HS-5 (cell line): ENCODE results near the gene CARS1.

Experiments
- DNase-seq: peaks from one replicate; pipeline ENCODE4 v3.0.0-alpha.2; 2012; ENCODE audit warnings: low read depth

CARS1 gene

DNA sequence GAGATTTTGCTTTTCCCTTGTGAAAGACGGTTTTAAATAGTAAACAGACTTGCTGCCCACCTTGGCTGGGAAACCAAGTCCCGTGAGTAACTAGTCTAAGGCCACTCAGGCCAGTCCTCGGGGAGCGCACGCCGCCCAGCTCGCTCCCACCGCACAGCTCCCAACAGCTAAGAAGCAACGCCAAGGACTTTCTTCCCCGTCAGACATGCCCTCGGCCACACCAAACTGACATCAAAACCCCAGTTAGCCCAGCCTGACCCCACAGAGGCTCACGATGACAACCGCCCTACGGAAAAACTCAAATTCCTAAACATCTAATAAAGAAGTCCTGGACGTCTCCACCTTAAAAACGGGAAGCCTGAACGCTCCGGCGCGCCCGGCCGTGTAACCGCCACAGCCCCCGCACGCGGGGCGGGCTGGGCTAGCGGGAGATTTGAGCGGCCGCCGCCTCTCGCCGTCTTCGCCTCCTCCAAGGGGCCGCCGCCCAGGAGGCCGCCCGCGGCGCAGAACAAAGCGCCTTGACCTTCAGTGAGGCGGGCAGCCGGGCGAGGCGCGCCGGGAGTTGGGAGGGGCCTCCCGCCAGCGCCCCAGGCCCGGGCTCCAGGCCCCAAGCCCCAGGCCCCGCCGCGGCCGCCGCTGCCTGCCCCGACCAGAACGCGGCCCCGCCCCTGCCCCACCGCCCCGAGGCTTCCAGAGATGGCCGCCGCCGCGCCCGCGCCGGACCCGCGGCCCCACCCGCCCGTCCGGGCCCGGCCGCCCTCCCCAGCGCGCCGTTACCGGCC lies 65.6 kb downstream of the CARS1 start:
- DNase-seq = no peak

DNA sequence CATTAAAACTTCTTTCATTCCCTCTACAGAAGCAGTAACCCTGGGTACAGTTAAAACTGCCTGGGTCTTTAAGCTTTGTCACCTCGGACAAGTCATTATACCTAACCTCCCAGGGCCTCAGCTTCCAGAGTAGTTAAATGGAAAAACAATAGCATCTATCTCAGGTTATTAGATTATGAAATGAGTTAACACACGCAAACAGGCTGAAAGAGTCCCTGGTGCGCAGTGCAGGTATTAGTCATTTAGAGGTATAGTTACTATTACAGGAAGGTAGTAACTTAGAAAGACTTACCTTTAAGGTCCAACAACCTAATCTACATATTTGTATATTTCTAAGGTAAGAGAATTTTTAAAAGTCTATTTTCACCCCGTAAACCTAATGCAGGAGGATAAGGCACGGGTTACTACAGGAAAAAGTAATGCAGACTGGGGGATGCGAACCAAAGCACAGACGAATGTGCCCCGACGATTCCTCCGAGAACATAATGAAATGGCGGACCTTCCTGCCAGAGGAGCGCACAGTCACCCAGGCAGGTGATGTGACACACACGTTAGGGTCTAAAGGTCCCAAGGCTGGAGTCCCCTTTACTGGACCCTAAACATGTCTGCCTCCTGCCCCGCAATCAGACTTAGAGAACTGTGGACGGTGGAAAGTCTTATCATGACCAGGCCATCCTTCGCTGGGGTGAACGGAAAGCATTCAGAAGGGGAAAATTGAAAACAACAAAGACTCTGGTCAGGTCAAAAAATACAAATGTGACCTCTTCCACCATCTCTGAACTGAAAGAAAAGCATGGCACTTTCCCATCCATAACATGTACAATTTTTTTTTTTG lies 66.4 kb downstream of the CARS1 start:
- no peak for DNase-seq

DNA sequence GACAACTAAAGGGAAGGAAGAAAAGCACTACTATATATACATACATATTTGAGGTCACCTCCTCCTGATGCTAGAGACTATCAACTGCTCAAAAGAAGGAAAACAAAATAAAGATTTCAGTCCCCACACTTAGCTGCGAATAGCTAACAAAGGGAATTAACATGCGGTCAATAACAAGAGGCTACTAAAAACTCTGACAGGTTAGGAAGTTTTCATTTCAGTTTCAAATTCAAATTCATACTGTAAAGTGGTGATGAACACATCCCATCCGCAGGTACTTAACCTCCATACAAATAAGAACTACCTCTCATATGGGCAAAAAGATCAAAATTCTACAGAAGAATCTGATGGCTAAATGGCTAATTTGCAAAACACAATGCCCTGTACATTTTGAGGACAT lies 67.7 kb downstream of the CARS1 start:
- DNase-seq = no peak

DNA sequence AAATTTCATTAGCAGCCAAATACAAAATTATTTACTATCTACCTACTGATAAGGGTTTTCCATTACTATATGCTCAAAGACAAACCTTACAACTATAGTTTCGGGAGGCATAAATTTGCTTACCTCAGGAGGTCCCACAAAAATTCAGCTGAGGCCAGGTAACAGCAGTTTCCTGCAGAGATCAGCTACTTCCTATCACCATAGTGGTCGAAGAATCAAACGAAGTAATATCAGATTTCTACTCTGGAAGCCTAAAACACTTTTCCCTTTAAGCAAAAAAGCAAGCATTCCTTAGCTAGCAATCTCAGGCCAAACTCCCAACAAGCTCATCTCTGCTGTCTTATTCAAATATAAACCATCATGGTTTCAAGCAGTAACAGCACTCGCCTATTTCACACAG lies 68.2 kb downstream of the CARS1 start:
- DNase-seq = no peak

DNA sequence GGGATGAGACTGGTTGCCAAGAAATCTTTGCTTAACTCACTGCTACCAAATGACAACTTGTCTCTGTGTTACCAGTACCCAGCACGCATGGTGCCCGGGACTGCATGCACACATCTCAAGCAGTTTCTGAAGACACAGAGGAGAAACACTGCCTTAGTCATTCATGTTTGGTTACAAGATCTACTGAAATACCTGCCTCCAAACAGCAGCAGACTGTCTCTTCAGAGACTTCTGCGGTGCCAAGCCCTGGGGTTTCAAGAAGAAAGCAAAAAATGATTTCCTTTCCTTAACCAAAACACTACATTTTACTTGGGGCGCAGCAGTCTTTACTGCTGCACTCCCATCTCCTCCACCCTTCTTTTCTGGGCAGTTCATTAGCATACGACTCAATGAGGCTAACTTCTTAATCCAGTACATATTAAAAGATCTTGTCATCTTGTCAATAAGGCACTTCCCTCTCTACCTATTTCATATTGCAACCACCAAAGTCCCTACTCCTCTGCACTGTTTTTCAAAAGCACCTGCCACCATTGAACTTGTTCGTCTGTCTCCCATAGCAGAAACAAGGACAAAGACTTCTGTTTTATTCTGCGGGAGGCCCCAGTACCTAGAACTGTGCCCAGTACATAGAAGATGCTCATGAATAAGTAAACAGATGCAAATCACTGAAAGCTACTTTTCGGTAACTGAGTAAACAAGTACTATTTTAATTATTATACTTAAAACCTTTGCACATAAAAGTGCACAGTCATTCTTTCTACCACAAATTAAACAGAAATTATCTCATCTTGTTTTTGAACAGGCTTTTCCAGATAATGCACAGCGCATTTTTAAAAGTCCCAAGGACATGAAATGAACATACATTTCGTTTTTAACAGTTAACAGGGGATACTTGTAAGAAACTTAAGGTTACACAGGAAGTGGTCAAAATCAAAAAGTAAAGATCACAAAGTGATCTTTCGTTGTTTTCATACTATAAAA lies 69.1 kb downstream of the CARS1 start:
- no peak for DNase-seq

DNA sequence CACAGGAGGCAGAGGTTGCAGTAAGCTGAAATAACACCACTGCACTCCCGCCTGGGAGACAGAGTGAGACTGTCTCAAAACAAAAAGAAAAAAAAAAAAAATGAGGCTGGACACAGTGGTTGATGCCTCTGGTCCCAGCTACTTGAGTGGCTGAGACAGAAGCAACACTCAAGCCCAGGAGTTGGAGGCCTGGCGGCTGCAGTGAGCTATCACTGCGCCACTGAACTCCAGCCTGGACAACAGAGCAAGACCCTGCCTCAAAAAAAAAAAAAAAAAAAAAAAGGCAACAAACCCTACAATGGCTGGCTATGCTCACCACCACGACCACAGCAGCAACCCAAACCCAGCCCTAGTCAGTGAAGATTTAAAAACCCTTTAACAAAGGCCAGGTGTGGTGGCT lies 73.3 kb downstream of the CARS1 start:
- no peak for DNase-seq

DNA sequence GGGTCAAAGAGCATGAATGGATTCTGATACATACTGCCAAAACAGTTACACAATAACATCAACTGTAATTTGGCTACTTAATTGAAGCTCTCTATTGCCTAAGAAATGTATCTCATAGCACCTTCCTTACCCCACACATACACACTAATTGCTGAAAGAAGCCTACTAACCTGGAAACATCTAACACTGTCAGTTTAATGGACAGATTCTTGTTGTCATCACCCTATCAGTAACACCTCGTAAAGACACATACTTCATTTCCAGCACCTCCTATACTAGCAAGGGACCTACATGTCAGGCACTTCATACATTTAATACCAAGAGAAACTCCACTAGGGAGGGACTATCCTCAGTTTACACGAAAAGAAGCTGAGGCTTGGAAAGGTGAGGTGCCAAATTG lies 75.0 kb downstream of the CARS1 start:
- no peak for DNase-seq

DNA sequence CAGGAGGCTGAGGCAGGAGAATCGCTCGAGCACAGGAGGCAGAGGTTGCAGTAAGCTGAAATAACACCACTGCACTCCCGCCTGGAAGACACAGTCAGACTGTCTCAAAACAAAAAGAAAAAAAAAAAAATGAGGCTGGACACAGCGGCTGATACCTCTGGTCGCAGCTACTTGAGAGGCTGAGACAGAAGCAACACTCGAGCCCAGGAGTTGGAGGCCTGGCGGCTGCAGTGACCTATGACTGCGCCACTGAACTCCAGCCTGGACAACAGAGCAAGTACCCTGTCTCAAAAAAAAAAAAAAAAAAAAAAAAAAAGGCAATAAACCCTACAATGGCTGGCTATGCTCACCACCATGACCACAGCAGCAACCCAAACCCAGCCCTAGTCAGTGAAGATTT lies 76.1 kb downstream of the CARS1 start:
- no peak for DNase-seq

DNA sequence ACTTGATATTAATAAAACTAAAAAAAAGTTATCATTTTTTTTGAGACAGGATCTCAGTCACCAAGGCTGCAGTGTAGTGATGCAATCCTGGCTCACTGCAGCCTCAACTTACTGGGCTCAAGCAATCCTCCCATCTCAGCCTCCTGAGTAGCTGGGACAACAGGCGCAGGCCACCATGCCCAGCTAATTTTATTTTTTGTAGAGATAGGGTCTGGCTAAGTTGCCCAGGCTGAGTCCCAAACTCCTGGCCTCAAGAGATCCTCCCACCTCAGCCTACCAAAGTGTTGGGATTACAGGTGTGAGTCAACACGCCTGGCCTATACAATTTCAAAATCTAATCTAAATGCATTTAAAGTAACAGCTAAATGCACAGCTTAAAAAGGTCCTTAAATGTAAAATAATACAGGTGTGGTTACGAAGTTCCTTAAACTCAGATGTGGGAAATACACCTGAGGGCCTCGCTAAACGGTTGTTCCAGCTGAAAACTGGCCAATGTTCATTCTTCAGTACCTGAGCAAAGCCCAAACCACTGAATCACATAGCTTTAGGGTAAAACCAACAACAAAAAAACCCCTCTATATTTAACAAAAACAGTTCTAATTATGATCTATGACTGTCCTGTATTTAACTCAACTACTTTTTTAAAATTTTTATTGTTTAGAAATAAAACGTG lies 76.9 kb downstream of the CARS1 start:
- no peak for DNase-seq

DNA sequence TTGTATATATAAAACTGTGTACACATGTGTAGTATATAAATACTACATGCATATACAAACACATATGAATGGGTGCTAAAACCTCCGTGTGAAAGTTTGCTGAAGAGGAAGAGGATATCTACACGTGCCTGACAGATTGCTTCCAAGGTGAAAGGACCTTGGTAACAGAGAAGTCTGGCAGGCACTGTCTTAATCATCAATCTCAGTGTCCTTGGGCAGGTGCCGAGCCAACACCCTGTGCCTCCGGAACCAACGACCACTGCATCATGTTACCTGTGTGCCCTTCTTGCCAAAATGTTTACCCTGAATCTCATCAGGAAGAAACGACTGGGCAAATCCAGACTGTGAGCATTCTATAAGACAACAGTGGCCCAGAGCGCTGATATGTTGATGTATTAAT lies 80.1 kb downstream of the CARS1 start:
- DNase-seq = no peak

DNA sequence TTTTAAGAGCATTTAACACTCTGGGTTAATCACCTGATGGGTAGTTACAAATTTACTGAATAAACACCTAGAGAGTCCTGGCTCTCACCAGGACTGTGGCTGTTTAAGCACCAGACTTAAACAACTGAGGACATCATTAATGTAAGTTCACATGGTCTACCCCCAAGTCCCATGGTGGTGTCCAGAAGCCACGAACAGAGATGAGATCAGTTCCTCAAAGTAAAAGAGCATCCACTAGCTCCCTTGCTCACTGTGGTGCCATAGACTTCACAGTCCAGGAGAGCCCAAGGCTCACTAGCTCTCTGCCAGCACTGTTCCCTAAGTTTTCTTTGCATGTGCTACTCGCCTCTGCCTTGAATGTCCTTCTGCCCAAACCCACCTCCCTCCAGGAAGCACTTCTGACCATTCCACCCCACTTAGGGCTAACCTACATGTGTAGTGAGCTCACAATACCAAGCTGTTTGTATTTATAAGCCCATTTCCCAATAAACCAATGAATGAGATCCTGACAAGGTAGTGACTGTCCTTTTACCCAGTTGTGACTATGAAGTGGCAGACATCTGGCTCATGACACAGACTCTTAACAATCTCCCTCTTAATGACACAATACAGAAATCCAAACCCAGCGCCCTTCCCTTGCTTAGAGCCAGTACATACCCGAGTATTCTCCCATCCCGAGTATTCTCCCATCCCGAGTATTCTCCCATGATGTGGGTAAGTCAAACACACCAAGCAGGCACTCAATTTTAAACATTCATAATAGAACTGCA lies 80.7 kb downstream of the CARS1 start:
- DNase-seq = no peak

DNA sequence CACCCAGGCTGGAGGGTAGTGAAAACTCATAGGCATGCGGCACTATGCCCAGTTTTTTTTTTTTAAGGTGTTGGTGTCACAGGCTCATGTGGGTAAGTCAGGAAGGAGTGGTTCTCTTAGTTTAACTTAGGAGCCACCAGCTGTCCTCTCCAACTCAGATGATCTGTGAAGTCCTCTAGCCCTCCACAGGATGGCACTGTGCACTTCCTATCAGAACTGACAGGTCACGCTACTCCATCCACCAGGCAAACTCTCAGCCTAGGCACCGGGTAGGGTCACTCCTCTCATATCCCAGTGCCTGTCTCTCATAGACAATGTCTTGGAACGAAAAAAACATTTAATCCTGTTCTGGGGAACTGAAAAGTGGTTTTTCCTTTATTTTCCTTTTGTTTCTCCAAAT lies 81.6 kb downstream of the CARS1 start:
- no peak for DNase-seq

DNA sequence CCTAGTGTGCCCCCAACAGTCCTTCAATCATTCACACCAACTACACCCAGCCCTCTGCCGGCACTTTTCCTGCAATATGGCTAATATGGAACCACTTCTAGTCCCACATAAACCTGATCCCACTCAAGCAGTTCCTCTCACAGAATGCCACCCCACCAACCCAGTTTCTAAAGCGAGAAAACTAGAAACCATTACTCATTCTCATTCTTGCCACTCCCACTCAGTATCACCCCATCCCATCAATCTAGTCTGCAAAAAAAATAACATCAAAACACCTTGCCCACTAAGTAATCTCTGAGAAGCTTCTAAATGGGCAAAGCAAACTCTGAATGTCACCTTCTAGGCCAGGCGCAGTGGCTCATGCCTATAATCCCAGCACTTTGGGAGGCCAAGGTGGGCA lies 83.0 kb downstream of the CARS1 start:
- DNase-seq = no peak

DNA sequence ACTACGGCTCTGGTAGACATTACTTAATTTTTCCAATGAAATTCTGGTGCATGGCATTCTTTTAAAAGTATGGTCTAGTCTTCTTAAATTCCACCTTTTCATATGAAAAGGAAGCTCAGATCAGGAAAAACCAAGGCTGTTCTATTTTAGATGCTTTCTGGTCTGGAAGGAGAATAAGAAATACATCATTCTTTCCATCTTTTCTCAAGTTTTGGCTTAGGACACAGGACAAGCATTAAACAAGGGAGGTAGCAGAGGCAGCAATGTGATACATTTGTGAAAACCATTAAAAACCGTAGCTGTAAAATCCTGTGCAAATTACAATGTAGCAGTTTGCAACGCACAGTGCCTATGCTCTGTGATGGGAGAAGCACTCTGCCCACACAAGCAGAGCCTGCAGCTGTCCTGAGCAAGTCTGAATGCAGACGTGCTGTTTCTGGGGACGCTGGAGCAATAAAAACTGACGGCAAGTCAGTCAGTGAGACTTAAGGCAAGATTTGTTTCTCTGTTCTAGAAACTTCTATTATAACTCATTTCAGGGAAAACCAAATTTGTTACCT lies 88.8 kb downstream of the CARS1 start:
- no peak for DNase-seq

DNA sequence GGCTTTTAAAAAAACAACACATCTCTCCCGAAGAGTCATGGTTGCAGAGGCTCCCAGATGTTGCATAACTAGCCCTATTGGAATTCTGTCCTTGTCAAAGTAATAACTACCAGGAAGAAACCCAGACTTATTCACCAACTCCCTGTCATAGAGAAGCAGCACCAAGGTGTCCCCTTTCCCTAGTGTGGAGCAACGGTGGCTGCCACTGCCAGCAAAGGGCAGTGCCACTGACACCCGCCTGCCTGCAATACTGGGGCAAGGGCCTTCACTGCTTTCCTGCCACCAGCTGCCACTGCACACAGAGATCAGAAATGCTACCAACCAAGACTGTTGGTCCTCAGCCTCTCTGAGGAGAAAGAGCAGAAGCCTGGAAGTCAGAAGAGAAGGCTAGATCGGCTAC lies 92.4 kb downstream of the CARS1 start:
- no peak for DNase-seq

DNA sequence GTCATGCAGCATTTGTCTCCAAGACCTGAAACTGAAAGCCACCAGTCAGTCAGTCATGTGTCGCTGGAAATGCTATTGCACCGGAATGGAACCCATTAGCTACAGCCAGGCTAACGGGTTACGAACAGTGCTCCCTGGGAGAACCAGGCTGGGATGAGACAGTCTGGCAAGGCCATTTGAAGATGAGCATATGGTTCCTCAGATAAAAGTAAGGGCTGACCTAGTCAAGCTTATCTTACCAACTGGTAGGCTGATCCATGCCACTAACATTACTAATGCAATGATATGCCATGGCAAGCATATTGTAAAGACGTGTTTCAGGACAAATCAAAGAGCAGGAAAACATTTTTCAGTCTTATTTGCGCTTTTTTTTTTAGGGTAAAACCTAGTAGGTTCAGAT lies 93.5 kb downstream of the CARS1 start:
- no peak for DNase-seq

DNA sequence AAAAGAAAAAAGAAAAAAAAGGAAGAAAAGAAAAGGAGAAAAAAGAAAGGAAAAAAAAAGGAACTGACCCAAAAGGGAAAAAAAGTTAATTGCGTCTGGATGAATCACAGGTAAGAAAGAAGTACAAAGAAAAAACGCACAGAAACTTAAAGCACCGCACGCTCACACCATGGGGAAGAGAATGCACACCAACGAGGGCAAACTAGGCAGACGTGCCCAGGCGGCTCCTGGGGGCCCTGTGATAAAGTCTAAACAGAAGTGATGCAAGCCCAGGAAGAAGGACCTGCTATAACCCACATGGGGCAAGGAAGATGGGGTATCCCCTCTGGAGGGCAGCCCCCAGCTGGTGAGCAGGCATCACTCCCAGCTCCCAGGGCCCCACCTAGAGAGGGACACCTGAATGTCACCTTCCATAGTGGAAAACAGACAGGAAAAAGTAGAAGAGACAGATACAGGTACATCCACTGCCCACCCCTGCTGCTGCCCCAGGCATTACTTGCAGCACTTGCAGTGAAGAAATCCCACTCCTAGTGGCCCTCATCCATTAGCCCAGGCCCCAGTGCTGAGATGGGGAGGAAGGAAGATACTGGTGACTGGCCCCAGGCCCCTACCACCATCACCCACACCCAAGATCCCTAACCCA lies 94.0 kb downstream of the CARS1 start:
- DNase-seq = no peak

DNA sequence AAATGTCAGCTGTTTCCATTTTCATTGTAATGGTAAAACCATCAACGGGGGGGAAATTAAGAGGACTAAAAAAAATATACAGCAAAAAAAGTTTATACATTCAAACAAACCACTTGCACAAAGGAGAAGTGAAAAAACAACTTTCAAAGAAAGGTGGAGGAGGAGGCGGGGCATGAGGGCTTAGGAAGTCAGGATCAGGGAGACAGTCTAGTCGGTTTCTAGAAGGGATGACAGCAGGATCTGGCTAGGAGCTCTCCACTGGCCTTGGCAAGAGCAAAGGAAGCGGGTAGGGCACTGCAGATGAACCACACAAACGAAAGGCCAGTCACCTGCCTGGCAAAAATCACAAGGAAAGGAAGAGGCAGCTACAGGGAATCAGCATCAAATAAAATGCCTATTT lies 96.1 kb downstream of the CARS1 start:
- DNase-seq = no peak

DNA sequence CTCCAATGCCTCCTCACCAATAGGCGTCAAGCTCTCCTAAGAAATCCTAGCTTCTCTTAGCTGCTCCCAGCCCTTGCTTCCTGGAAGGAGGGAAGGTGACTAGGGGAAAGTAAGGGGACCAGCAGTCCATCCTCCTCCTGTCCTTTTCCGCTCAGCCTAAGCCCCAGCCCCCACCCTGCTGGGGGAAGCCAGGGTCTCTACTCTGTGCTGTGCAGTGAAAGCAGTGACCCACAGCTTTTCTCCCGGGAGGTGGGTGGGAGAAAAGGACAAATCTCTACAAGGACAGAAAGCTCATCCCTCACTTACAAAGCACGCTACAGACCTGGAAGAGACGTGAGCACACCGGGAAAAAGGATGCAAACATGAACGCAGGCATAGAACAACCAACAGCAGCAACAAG lies 97.1 kb downstream of the CARS1 start:
- no peak for DNase-seq

DNA sequence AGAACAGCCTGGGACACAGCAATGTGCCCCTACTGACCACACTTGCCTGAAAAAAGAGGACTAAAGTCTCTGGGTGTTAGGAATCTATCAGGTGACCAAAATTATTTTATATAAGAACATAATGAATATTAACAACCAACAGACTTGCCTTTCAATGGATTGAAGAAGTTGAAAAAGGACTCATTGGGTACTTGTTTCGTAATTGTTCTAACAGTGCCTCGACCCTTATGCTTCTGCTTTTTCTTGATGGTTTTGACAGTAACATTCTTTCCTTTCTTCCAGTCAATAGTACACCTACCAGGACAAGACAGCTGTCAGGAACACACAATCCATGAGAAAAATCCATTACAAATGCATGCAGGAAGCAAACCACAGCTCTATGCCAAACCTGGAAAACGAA lies 99.0 kb downstream of the CARS1 start:
- no peak for DNase-seq
